Esophagus muscularis mucosa (tissue), 4 donors: Measurements from ENCODE around the gene ADNP. TPM values are rescaled to one million over a fixed set of nuclear protein-coding genes. Genes with fewer than 3 reads are reported as not detected.

Source experiments
- DNase-seq: peaks from one replicate; pipeline ENCODE4 v3.0.0-alpha.2; 2017; ENCODE audit errors: extremely low spot score
- H3K27ac ChIP-seq, 4 donors: fragments of 200-600 bp; sonication (generic); replicated peaks in 1 of 4; 1 replicate in 3 of 4; 2 replicates in 1 of 4; pipeline ENCODE4 v1.5.1; 2016 to 2019; ENCODE audit warnings: mild to moderate bottlenecking in 1 of 4
- H3K27me3 ChIP-seq, 4 donors: fragments of 200-600 bp; sonication (generic); one replicate each; pipeline versions ENCODE4 v1.5.1 to v1.6.0; 2016 to 2019
- H3K36me3 ChIP-seq, 4 donors: fragments of 200-600 bp; sonication (generic); one replicate each; pipeline ENCODE4 v1.5.1; 2016 to 2019
- H3K4me1 ChIP-seq, 4 donors: fragments of 200-600 bp; sonication (generic); one replicate each; pipeline ENCODE4 v1.5.1; 2016 to 2019
- H3K4me3 ChIP-seq, 4 donors: fragments of 200-600 bp; sonication (generic); 1 replicate in 2 of 4; 2 replicates in 2 of 4; pipeline ENCODE4 v1.5.1; 2016 to 2019; ENCODE audit warnings: mild to moderate bottlenecking in 4 of 4, moderate library complexity in 1 of 4
- H3K9me3 ChIP-seq, 4 donors: fragments of 200-600 bp; sonication (generic); 1 replicate in 3 of 4; 2 replicates in 1 of 4; pipeline ENCODE4 v1.5.1; 2016 to 2019
- CTCF ChIP-seq, 3 experiments: fragments of 200-600 bp in 2 of 3; fragments of 450-650 bp in 1 of 3; sonication (generic) in 2 of 3; IDR thresholded peaks; one replicate each; pipeline ENCODE4 v1.5.1; 2017 to 2019; ENCODE audit warnings: antibody characterized with exemption in 3 of 3, mild to moderate bottlenecking in 2 of 3, moderate library complexity in 1 of 3
- EP300 ChIP-seq: sonication (generic); formaldehyde crosslinking; IDR thresholded peaks from one replicate; pipeline ENCODE4 v1.6.1; 2017; ENCODE audit warnings: antibody characterized with exemption
- POLR2A ChIP-seq: fragments of 450-650 bp; IDR thresholded peaks from one replicate; pipeline ENCODE4 v1.6.1; 2017; ENCODE audit warnings: antibody characterized with exemption, moderate library complexity, mild to moderate bottlenecking, low read depth
- POLR2AphosphoS5 ChIP-seq, 2 donors: sonication (generic); formaldehyde crosslinking; IDR thresholded peaks; one replicate each; pipeline ENCODE4 v1.6.1; 2017; ENCODE audit warnings: antibody characterized with exemption in 2 of 2
- WGBS: methylation state at CpG from one replicate; pipeline ENCODE4 v1.1.5; 2018; 5-methylcytosine and 5-hydroxymethylcytosine counted together
- intact Hi-C: fragments of 100-400 bp; cut with DNase I; formaldehyde crosslinking; loops from one replicate; pipeline ENCODE4 v1.15.1; 2023
- total RNA-seq, 4 donors: library from RNA; depleted of rRNA; stranded (reverse); fragments of >200 nt; gene quantifications; one replicate each; pipeline versions ENCODE4 v1.1.0 to v1.2.1, GENCODE V29; 2016

Gene ADNP
- total RNA-seq, 4 donors from 2014 or later = 39.1 to 59.8 (median 48.2) TPM

DNA sequence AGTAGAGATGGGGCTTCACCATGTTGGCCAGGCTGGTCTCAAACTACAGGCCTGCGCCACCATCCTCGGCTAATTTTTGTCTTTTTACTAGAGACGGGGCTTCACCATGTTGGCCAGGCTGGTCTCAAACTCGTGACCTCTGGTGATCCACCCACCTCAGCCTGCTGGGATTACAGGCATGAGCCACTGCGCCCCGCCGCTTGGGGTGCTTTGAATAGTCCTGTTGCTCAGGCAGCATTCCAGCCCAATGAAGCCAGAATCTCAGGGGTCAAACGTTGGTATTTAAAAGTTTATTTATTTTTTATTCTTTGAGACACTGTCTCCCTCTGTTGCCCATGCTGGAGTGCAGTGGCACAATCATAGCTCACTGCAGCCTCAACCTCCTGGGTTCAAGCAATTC is 38.7 kb upstream of the ADNP start:
- DNase-seq = no peak
- TF ChIP-seq POLR2A (no peak), POLR2AphosphoS5 (IDR thresholded peaks at IDR 0.05) (no peak), EP300 (no peak), CTCF (IDR thresholded peaks at IDR 0.05) (no peak)
- Histone ChIP-seq H3K36me3 (no peaks in the 10 kb centered on the region), H3K27me3 (peaks cover 0 to under 1% (median 0%) of the 10 kb centered on the region in 4 donors), H3K4me3 (no peak overlapping the region), H3K27ac (no peak overlapping the region), H3K4me1 (no peaks in the 10 kb centered on the region), H3K9me3 (peaks cover 0 to 4% (median 0%) of the 10 kb centered on the region in 4 donors)
- WGBS = 71% methylated on average over 8 of the region's 8 CpGs
- intact Hi-C loops = no loop called here

DNA sequence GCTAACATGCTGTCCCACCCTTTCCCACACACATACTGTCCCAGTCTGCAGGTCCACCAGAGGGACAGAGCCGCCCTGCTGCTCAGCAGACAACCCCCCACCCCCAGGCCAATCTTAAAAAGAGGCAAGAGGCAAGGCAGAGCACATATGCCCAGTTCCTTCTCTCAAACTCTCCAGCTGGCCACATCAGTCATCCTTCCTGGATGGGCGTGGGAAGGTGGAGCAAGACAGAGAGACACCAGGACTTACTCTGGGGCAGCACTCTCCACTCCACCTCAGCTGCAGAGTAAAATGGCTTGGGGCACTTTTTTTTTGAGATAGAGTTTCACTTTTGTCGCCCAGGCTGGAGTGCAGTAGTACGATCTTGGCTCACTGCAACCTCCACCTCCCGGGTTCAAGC is 38.2 kb upstream of the ADNP start:
- DNase-seq = no peak
- H3K4me3 ChIP-seq = no peak overlapping the region
- 78% methylated on average over 5 of the region's 5 CpGs for WGBS
- H3K27ac ChIP-seq = no peak overlapping the region
- TF ChIP-seq POLR2A = no peak
- no peak for TF ChIP-seq CTCF (IDR thresholded peaks at IDR 0.05)
- no peak for TF ChIP-seq EP300
- no peak for TF ChIP-seq POLR2AphosphoS5 (IDR thresholded peaks at IDR 0.05)
- no peaks in the 10 kb centered on the region for H3K4me1 ChIP-seq
- H3K27me3 ChIP-seq = no peaks in the 10 kb centered on the region
- H3K36me3 ChIP-seq = no peaks in the 10 kb centered on the region
- intact Hi-C loops = no loop called here
- H3K9me3 ChIP-seq = no peaks in the 10 kb centered on the region

- Histone ChIP-seq H3K27ac (no peak overlapping the region), H3K36me3 (no peaks in the 10 kb centered on the region), H3K4me1 (no peaks in the 10 kb centered on the region), H3K9me3 (no peaks in the 10 kb centered on the region), H3K27me3 (no peaks in the 10 kb centered on the region), H3K4me3 (no peak overlapping the region)
- WGBS = 83% methylated on average over 9 of the region's 9 CpGs
- intact Hi-C loops = no loop called here
- no peak for TF ChIP-seq CTCF (IDR thresholded peaks at IDR 0.05)
- no peak for TF ChIP-seq POLR2AphosphoS5 (IDR thresholded peaks at IDR 0.05)
- no peak for TF ChIP-seq EP300
- TF ChIP-seq POLR2A = no peak
- DNase-seq = no peak
Observed at GRCh38 chr20:50968289-50968688, 37.1 kb upstream of the ADNP start.

GRCh38 chr20:50967586-50967985 is 36.3 kb upstream of the ADNP start:
- no peaks in the 10 kb centered on the region for H3K27me3 ChIP-seq
- 41% methylated on average over 7 of the region's 7 CpGs for WGBS
- H3K36me3 ChIP-seq = peaks cover 0 to 1% (median 0%) of the 10 kb centered on the region in 4 donors
- H3K9me3 ChIP-seq = no peaks in the 10 kb centered on the region
- no peaks in the 10 kb centered on the region for H3K4me1 ChIP-seq
- H3K27ac ChIP-seq = no peak overlapping the region
- no peak for DNase-seq
- intact Hi-C loops = no loop called here
- no peak overlapping the region for H3K4me3 ChIP-seq
- no peak for TF ChIP-seq EP300
- TF ChIP-seq POLR2A = no peak
- TF ChIP-seq CTCF (IDR thresholded peaks at IDR 0.05) = no peak
- TF ChIP-seq POLR2AphosphoS5 (IDR thresholded peaks at IDR 0.05) = no peak

GRCh38 chr20:50959543-50960126 is 28.4 kb upstream of the ADNP start:
- TF ChIP-seq CTCF (IDR thresholded peaks at IDR 0.05) (no peak), EP300 (no peak), POLR2A (no peak), POLR2AphosphoS5 (IDR thresholded peaks at IDR 0.05) (no peak)
- WGBS = 58% methylated on average over 23 of the region's 25 CpGs
- intact Hi-C loops = no loop called here
- peaks cover 39 to 59% (median 53%) of the 10 kb centered on the region in 4 donors for H3K4me1 ChIP-seq
- H3K27ac ChIP-seq = peak overlapping the region; percentile 91 to 96 (median 92)
- DNase-seq = no peak
- peak overlapping the region; percentile 85 to 100 (median 92) for H3K4me3 ChIP-seq
- no peaks in the 10 kb centered on the region for H3K9me3 ChIP-seq
- no peaks in the 10 kb centered on the region for H3K27me3 ChIP-seq
- peaks cover 0 to 16% (median 9%) of the 10 kb centered on the region in 4 donors for H3K36me3 ChIP-seq
